Stomach (tissue), 9 donors: ENCODE results near the gene DOCK4. TPM values are rescaled to one million over a fixed set of nuclear protein-coding genes. Genes with fewer than 3 reads are reported as not detected.

Source experiments
- DNase-seq, 2 donors: peaks; one replicate each; pipeline versions ENCODE4 v3.0.0 to v3.0.0-alpha.2; 2013 to 2019
- H3K27ac ChIP-seq, 5 donors: fragments of 200-600 bp in 4 of 5; sonication (generic) in 4 of 5; one replicate each; pipeline ENCODE4 v1.5.1; 2013 to 2019; ENCODE audit warnings: mild to moderate bottlenecking in 1 of 5, moderate library complexity in 1 of 5
- H3K27me3 ChIP-seq, 3 donors: fragments of 200-600 bp; sonication (generic); one replicate each; pipeline ENCODE4 v1.5.1; 2017 to 2019; ENCODE audit warnings: mixed run types in 1 of 3
- H3K36me3 ChIP-seq, 4 donors: fragments of 200-600 bp; sonication (generic); 1 replicate in 3 of 4; 2 replicates in 1 of 4; pipeline ENCODE4 v1.5.1; 2016 to 2019
- H3K4me1 ChIP-seq, 4 donors: fragments of 200-600 bp; sonication (generic); one replicate each; pipeline ENCODE4 v1.5.1; 2016 to 2019
- H3K4me3 ChIP-seq, 4 donors: fragments of 200-600 bp; sonication (generic) in 3 of 4; one replicate each; pipeline ENCODE4 v1.5.1; 2016 to 2019; ENCODE audit warnings: mild to moderate bottlenecking in 1 of 4
- H3K9me3 ChIP-seq, 4 donors: fragments of 200-600 bp; sonication (generic); one replicate each; pipeline ENCODE4 v1.5.1; 2016 to 2019
- EP300 ChIP-seq: sonication (generic); formaldehyde crosslinking; IDR thresholded peaks from one replicate; pipeline ENCODE4 v1.6.1; 2017; ENCODE audit warnings: antibody characterized with exemption
- POLR2A ChIP-seq, 4 donors: fragments of 450-650 bp; IDR thresholded peaks; one replicate each; pipeline ENCODE4 v1.6.1; 2016; ENCODE audit warnings: antibody characterized with exemption in 4 of 4, control low read depth in 2 of 4, mild to moderate bottlenecking in 1 of 4, moderate library complexity in 1 of 4
- POLR2AphosphoS5 ChIP-seq, 3 donors: sonication (generic); formaldehyde crosslinking; IDR thresholded peaks; one replicate each; pipeline ENCODE4 v1.6.1; 2016; ENCODE audit warnings: antibody characterized with exemption in 3 of 3
- WGBS, 5 donors: extraction: QIAGEN DNeasy Blood & Tissue Kit in 3 of 5; methylation state at CpG; one replicate each; pipeline versions ENCODE4 v1.1.5 to v1.1.7; 2013 to 2018; 5-methylcytosine and 5-hydroxymethylcytosine counted together
- intact Hi-C: fragments of 100-400 bp; cut with DNase I; formaldehyde crosslinking; loops from one replicate; pipeline ENCODE4 v1.15.1; 2023; ENCODE audit warnings: low total_unique reads
- polyA plus RNA-seq, 3 donors: library from polyadenylated mRNA; stranded (reverse); fragments of 200-250 nt; gene quantifications; one replicate each; pipeline ENCODE4 v1.2.3, GENCODE V29; 2013
- total RNA-seq, 5 donors: library from RNA; depleted of rRNA; stranded (reverse); fragments of >200 nt; gene quantifications; one replicate each; pipeline versions ENCODE4 v1.1.0 to v1.2.3, GENCODE V29; 2014 to 2016
- TF ChIP-seq, protein P1 (sequence below), 7 experiments: fragments of 450-650 bp in 4 of 7; fragments of 200-600 bp in 3 of 7; sonication (generic) in 3 of 7; IDR thresholded peaks; one replicate each; pipeline ENCODE4 v1.5.1; 2016 to 2019; ENCODE audit warnings: antibody characterized with exemption in 7 of 7, control low read depth in 2 of 7, mild to moderate bottlenecking in 1 of 7
- donor health status: healthy with polysubstance abuse.
- donor health status: Bipolar disorder and iron deficiency.
- donor health status: healthy.

The DOCK4 gene
- total and polyA plus RNA-seq, 8 donors, result 1.1 to 54.9 (median 16.4) TPM

DNA sequence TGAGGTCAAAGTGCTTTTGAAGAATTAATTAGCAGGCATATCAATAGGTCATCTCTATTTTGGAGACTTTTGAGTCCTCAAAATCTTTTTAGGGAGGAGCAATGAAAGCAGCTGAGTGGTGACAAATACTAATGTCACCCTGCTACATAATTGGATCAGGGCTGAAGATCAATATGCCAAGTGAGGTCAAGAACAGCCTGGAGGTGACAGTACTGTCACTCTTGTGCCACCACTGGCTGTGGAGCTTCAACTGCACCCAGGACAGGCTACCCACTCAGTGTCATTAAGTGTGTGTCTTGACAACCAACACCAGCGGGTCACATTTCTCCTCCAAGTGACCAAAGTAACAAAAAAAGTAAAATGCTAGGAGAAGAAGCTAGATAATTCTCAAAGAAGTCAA lies 167.8 kb downstream of the DOCK4 start:
- no peak for DNase-seq
- no peak overlapping the region for H3K4me3 ChIP-seq
- TF ChIP-seq EP300 (no peak), POLR2A (IDR thresholded peaks at IDR 0.05) (no peak), POLR2AphosphoS5 (IDR thresholded peaks at IDR 0.05) (no peak)
- TF ChIP-seq, protein P1, sequence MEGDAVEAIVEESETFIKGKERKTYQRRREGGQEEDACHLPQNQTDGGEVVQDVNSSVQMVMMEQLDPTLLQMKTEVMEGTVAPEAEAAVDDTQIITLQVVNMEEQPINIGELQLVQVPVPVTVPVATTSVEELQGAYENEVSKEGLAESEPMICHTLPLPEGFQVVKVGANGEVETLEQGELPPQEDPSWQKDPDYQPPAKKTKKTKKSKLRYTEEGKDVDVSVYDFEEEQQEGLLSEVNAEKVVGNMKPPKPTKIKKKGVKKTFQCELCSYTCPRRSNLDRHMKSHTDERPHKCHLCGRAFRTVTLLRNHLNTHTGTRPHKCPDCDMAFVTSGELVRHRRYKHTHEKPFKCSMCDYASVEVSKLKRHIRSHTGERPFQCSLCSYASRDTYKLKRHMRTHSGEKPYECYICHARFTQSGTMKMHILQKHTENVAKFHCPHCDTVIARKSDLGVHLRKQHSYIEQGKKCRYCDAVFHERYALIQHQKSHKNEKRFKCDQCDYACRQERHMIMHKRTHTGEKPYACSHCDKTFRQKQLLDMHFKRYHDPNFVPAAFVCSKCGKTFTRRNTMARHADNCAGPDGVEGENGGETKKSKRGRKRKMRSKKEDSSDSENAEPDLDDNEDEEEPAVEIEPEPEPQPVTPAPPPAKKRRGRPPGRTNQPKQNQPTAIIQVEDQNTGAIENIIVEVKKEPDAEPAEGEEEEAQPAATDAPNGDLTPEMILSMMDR (IDR thresholded peaks at IDR 0.05), result no peak
- intact Hi-C loops, result no loop called here
- 91 to 100% (median 96%) methylated on average over 1 of the region's 1 CpG for WGBS, 5 donors
- no peaks in the 10 kb centered on the region for H3K9me3 ChIP-seq
- H3K27me3 ChIP-seq, result no peaks in the 10 kb centered on the region
- no peak overlapping the region for H3K27ac ChIP-seq
- no peaks in the 10 kb centered on the region for H3K36me3 ChIP-seq
- H3K4me1 ChIP-seq, result no peaks in the 10 kb centered on the region

DNA sequence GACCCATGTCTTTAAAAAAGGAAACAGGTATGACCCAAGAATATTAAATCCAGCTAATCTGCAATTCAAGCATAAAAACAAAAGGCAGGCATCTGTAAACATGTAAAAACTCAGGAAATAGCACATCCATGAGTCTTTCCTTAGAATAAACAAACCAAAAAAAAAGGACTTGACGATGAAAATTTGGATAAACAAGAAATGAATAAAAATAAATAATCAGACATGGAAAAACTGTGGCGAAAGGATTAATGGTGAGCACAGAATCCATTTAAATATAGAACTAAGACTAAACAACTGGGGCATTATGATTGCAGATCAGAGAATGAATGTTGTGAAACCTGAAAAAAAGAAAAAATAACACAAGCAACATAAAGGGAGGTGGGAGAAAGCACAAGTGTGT lies 170.1 kb downstream of the DOCK4 start:
- Histone ChIP-seq H3K36me3 (no peaks in the 10 kb centered on the region), H3K4me1 (no peaks in the 10 kb centered on the region), H3K4me3 (no peak overlapping the region), H3K27me3 (no peaks in the 10 kb centered on the region), H3K9me3 (no peaks in the 10 kb centered on the region), H3K27ac (no peak overlapping the region)
- intact Hi-C loops, result no loop called here
- no peak for TF ChIP-seq EP300
- 59 to 72% (median 66%) methylated on average over 2 of the region's 2 CpGs for WGBS, 5 donors
- DNase-seq, result no peak

DNA sequence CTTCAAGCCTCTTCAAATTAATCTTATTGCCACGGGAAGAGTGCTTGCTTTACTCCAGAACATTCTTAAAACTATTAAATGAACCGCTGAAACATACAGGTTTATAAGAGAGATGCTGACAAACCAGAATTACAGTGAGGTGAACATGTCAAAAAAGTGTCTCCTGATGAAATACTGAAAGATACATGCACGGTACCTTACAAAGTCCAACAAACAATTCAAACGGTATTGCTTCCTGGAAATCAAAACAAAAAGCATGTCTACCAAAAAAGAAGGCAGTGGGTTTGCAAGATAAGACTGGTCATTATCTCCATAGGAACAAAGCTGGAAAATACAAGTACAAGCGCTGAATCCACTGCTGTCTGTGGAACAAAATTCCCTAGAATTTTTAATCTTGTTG lies 174.5 kb downstream of the DOCK4 start:
- no peak for DNase-seq
- Histone ChIP-seq H3K36me3 (no peaks in the 10 kb centered on the region), H3K4me1 (no peaks in the 10 kb centered on the region), H3K9me3 (no peaks in the 10 kb centered on the region), H3K27ac (no peak overlapping the region), H3K4me3 (no peak overlapping the region), H3K27me3 (no peaks in the 10 kb centered on the region)
- intact Hi-C loops, result no loop called here
- TF ChIP-seq EP300, result no peak
- no peak for TF ChIP-seq POLR2A (IDR thresholded peaks at IDR 0.05)
- TF ChIP-seq POLR2AphosphoS5 (IDR thresholded peaks at IDR 0.05), result no peak
- TF ChIP-seq, protein P1 (IDR thresholded peaks at IDR 0.05), result no peak
- WGBS, 5 donors, result 73 to 81% (median 78%) methylated on average over 5 of the region's 5 CpGs

DNA sequence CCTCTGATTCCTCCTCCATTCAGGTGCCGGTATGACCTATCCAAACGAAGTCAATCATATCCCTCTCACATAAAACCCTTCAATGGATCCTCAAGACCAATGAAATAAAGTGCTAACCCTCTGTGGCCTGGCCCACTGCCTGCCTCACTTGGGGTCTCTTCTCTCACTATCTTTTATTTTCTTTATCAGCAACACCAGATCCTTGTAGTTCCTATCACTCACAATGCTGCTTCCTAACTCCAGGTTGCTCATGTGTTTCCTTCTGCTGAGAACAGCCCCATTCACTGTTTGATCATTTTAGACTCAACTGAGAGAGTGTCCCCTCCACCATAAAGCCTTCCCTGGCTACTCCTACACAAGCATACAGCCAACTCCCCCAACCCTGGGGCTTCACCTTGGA lies 180.6 kb downstream of the DOCK4 start:
- no peak overlapping the region for H3K27ac ChIP-seq
- no peaks in the 10 kb centered on the region for H3K36me3 ChIP-seq
- intact Hi-C loops, result no loop called here
- H3K4me1 ChIP-seq, result no peaks in the 10 kb centered on the region
- TF ChIP-seq POLR2A (IDR thresholded peaks at IDR 0.05) (no peak), POLR2AphosphoS5 (IDR thresholded peaks at IDR 0.05) (no peak), EP300 (no peak)
- TF ChIP-seq, protein P1 (IDR thresholded peaks at IDR 0.05), result no peak
- no peak overlapping the region for H3K4me3 ChIP-seq
- no peak for DNase-seq
- H3K27me3 ChIP-seq, result no peaks in the 10 kb centered on the region
- H3K9me3 ChIP-seq, result no peaks in the 10 kb centered on the region
- WGBS, 5 donors, result 88 to 96% (median 93%) methylated on average over 2 of the region's 2 CpGs

DNA sequence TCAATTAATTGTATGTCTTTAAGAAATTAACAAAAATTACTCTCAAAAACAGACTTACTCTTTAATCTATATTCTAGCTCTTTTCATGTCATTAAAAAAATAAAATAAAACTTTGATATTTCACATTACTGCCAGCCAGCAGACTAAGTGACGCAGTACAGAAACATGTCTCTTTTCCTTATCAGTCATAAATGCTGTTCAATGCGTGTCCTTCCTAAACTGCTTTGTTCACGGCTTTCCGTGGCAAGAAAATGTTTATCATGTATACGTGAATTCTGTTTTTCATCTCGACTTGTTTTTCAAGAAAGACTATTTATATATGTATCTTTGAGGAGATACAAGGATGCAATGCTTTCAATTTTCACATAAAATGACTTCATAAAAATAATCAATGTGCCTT lies 182.4 kb downstream of the DOCK4 start:
- Histone ChIP-seq H3K27ac (no peak overlapping the region), H3K9me3 (no peaks in the 10 kb centered on the region), H3K27me3 (no peaks in the 10 kb centered on the region), H3K36me3 (no peaks in the 10 kb centered on the region), H3K4me3 (no peak overlapping the region), H3K4me1 (no peaks in the 10 kb centered on the region)
- DNase-seq, result no peak
- 88 to 93% (median 89%) methylated on average over 6 of the region's 6 CpGs for WGBS, 5 donors
- intact Hi-C loops, result no loop called here
- TF ChIP-seq EP300 (no peak), POLR2A (IDR thresholded peaks at IDR 0.05) (no peak), POLR2AphosphoS5 (IDR thresholded peaks at IDR 0.05) (no peak)
- TF ChIP-seq, protein P1 (IDR thresholded peaks at IDR 0.05), result no peak
